Sigmoid colon (tissue), 4 donors: ENCODE results near the gene SMURF2.

Source experiments
- CTCF ChIP-seq, 4 experiments: fragments of 450-650 bp in 3 of 4; fragments of 200-600 bp in 1 of 4; IDR thresholded peaks; one replicate each; pipeline ENCODE4 v1.5.1; 2016 to 2019; ENCODE audit warnings: antibody characterized with exemption in 4 of 4, mild to moderate bottlenecking in 3 of 4, moderate library complexity in 2 of 4
- POLR2A ChIP-seq, 2 donors: fragments of 450-650 bp; IDR thresholded peaks; one replicate each; pipeline ENCODE4 v1.6.1; 2016; ENCODE audit warnings: antibody characterized with exemption in 2 of 2, mild to moderate bottlenecking in 2 of 2, moderate library complexity in 2 of 2
- POLR2AphosphoS5 ChIP-seq, 4 donors: sonication (generic); formaldehyde crosslinking; IDR thresholded peaks; one replicate each; pipeline ENCODE4 v1.6.1; 2017; ENCODE audit warnings: antibody characterized with exemption in 4 of 4

- TF ChIP-seq CTCF (IDR thresholded peaks at IDR 0.05) (no peak), POLR2A (IDR thresholded peaks at IDR 0.05) (no peak), POLR2AphosphoS5 (IDR thresholded peaks at IDR 0.05) (no peak)
Measured at GRCh38 chr17:64527914-64528313, 134.2 kb downstream of the SMURF2 start.
